SK-N-SH (cell line): ENCODE results near the gene ME2.

Experiments used
- EP300 ChIP-seq, 2 experiments: IDR thresholded peaks; 2 replicates each; pipeline versions ENCODE4 v1.4.0 to v1.6.1; 2012; ENCODE audit warnings: borderline replicate concordance in 1 of 2, low read depth in 1 of 2, low read length in 1 of 2
- RAD21 ChIP-seq: IDR thresholded peaks from 2 replicates; pipeline ENCODE4 v1.6.1; 2012; ENCODE audit warnings: mild to moderate bottlenecking, low read length

GRCh38 chr18:50911006-50911405, 32.1 kb downstream of the ME2 start:
- no peak for TF ChIP-seq EP300 (IDR thresholded peaks at IDR 0.05; ENCODE audit: borderline replicate concordance in 1 of 2, low read depth in 1 of 2, low read length in 1 of 2)
- TF ChIP-seq RAD21 = no peak
